Measurements from ENCODE around the gene PLA2G5. TPM values are rescaled to one million over a fixed set of nuclear protein-coding genes. Genes with fewer than 3 reads are reported as not detected.

PLA2G5 gene
- total and polyA plus RNA-seq, 9 of the 15 experiments (the other 6 are each of a cell fraction or from before 2014, with no cell fraction given), result not detected

DNA sequence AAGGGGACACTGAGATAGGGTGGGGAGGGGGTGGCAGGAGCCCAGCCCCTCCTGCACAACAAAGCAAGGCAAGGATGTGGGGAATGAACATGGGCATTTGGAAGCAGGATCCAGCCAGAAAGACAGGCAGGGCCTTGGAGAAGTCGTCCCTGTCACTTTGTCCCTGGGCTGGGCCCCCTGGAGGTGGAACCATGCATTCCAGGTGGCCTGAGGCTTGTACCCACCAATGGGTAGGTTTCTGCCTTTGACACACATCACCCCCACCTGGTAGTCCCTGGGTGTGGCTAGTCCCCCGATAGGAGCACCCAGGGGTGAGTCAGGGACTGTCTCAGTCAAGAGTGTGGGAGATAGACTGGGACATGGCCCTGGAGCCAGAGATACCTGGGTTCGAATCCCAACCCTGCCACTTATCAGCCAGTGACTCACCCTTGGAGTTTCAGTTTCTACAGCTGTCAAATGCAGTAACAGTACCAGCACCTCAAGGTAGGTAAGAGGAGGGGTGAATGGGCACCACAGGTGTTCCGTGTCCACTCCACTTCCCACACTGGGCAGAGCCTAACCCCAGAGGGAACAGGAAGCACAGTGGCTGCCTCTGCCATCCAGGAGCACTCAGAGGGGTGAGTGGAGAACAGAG, 39.3 kb downstream of the PLA2G5 start (continued):
- TF ChIP-seq, protein P1, sequence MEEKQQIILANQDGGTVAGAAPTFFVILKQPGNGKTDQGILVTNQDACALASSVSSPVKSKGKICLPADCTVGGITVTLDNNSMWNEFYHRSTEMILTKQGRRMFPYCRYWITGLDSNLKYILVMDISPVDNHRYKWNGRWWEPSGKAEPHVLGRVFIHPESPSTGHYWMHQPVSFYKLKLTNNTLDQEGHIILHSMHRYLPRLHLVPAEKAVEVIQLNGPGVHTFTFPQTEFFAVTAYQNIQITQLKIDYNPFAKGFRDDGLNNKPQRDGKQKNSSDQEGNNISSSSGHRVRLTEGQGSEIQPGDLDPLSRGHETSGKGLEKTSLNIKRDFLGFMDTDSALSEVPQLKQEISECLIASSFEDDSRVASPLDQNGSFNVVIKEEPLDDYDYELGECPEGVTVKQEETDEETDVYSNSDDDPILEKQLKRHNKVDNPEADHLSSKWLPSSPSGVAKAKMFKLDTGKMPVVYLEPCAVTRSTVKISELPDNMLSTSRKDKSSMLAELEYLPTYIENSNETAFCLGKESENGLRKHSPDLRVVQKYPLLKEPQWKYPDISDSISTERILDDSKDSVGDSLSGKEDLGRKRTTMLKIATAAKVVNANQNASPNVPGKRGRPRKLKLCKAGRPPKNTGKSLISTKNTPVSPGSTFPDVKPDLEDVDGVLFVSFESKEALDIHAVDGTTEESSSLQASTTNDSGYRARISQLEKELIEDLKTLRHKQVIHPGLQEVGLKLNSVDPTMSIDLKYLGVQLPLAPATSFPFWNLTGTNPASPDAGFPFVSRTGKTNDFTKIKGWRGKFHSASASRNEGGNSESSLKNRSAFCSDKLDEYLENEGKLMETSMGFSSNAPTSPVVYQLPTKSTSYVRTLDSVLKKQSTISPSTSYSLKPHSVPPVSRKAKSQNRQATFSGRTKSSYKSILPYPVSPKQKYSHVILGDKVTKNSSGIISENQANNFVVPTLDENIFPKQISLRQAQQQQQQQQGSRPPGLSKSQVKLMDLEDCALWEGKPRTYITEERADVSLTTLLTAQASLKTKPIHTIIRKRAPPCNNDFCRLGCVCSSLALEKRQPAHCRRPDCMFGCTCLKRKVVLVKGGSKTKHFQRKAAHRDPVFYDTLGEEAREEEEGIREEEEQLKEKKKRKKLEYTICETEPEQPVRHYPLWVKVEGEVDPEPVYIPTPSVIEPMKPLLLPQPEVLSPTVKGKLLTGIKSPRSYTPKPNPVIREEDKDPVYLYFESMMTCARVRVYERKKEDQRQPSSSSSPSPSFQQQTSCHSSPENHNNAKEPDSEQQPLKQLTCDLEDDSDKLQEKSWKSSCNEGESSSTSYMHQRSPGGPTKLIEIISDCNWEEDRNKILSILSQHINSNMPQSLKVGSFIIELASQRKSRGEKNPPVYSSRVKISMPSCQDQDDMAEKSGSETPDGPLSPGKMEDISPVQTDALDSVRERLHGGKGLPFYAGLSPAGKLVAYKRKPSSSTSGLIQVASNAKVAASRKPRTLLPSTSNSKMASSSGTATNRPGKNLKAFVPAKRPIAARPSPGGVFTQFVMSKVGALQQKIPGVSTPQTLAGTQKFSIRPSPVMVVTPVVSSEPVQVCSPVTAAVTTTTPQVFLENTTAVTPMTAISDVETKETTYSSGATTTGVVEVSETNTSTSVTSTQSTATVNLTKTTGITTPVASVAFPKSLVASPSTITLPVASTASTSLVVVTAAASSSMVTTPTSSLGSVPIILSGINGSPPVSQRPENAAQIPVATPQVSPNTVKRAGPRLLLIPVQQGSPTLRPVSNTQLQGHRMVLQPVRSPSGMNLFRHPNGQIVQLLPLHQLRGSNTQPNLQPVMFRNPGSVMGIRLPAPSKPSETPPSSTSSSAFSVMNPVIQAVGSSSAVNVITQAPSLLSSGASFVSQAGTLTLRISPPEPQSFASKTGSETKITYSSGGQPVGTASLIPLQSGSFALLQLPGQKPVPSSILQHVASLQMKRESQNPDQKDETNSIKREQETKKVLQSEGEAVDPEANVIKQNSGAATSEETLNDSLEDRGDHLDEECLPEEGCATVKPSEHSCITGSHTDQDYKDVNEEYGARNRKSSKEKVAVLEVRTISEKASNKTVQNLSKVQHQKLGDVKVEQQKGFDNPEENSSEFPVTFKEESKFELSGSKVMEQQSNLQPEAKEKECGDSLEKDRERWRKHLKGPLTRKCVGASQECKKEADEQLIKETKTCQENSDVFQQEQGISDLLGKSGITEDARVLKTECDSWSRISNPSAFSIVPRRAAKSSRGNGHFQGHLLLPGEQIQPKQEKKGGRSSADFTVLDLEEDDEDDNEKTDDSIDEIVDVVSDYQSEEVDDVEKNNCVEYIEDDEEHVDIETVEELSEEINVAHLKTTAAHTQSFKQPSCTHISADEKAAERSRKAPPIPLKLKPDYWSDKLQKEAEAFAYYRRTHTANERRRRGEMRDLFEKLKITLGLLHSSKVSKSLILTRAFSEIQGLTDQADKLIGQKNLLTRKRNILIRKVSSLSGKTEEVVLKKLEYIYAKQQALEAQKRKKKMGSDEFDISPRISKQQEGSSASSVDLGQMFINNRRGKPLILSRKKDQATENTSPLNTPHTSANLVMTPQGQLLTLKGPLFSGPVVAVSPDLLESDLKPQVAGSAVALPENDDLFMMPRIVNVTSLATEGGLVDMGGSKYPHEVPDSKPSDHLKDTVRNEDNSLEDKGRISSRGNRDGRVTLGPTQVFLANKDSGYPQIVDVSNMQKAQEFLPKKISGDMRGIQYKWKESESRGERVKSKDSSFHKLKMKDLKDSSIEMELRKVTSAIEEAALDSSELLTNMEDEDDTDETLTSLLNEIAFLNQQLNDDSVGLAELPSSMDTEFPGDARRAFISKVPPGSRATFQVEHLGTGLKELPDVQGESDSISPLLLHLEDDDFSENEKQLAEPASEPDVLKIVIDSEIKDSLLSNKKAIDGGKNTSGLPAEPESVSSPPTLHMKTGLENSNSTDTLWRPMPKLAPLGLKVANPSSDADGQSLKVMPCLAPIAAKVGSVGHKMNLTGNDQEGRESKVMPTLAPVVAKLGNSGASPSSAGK (IDR thresholded peaks at IDR 0.05), result no peak
- TF ChIP-seq ZNF253 (CRISPR knock-in tag; conservative IDR thresholded peaks at IDR 0.05) (no peak), RHOXF2B (CRISPR knock-in tag; conservative IDR thresholded peaks at IDR 0.05) (no peak)
- TF ChIP-seq, protein P2, sequence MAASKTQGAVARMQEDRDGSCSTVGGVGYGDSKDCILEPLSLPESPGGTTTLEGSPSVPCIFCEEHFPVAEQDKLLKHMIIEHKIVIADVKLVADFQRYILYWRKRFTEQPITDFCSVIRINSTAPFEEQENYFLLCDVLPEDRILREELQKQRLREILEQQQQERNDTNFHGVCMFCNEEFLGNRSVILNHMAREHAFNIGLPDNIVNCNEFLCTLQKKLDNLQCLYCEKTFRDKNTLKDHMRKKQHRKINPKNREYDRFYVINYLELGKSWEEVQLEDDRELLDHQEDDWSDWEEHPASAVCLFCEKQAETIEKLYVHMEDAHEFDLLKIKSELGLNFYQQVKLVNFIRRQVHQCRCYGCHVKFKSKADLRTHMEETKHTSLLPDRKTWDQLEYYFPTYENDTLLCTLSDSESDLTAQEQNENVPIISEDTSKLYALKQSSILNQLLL (CRISPR knock-in tag; IDR thresholded peaks at IDR 0.05; ENCODE audit: borderline replicate concordance), result no peak

All from K562 (cell line).